Endothelial cell (in vitro differentiated cells): Measurements from ENCODE around the gene TBC1D24. TPM values are rescaled to one million over a fixed set of nuclear protein-coding genes. Genes with fewer than 3 reads are reported as not detected.
A peak's percentile ranks its signal among the peaks of the same experiment; 100 is the strongest.

Experiments used
- DNase-seq: peaks from one replicate; pipeline ENCODE4 v3.0.0; 2021; ENCODE audit warnings: low spot score
- H3K27ac Mint-ChIP-seq: one replicate; pipeline ENCODE4 v1.8.0; 2021; ENCODE audit warnings: mixed read lengths, inconsistent platforms; ENCODE audit not compliant: unreplicated experiment
- H3K27me3 Mint-ChIP-seq: one replicate; pipeline ENCODE4 v1.8.0; 2021; ENCODE audit warnings: mild to moderate bottlenecking, moderate library complexity, mixed read lengths, inconsistent platforms; ENCODE audit not compliant: unreplicated experiment
- H3K36me3 Mint-ChIP-seq: one replicate; pipeline ENCODE4 v1.8.0; 2021; ENCODE audit warnings: mild to moderate bottlenecking, low read depth, mixed read lengths, inconsistent platforms; ENCODE audit not compliant: unreplicated experiment
- H3K4me1 Mint-ChIP-seq: one replicate; pipeline ENCODE4 v1.8.0; 2021; ENCODE audit warnings: mild to moderate bottlenecking, mixed read lengths, inconsistent platforms; ENCODE audit not compliant: unreplicated experiment
- H3K4me3 Mint-ChIP-seq: one replicate; pipeline ENCODE4 v1.8.0; 2021; ENCODE audit warnings: mild to moderate bottlenecking, mixed read lengths, inconsistent platforms; ENCODE audit not compliant: unreplicated experiment
- H3K9me3 Mint-ChIP-seq: one replicate; pipeline ENCODE4 v1.8.0; 2021; ENCODE audit warnings: mixed read lengths, inconsistent platforms; ENCODE audit not compliant: unreplicated experiment
- CTCF ChIP-seq: fragments of 200-600 bp; sonication (generic); IDR thresholded peaks from one replicate; pipeline ENCODE4 v1.5.0; 2021; ENCODE audit warnings: antibody characterized with exemption; ENCODE audit not compliant: unreplicated experiment
- total RNA-seq: library from RNA; stranded (reverse); fragmentation: NEBNext Ultra II Directional; extraction: Animal tissue kit (Norgen Biotek cat#: 25700); gene quantifications from one replicate; pipeline ENCODE4 v1.2.1, GENCODE V29; 2021; ENCODE audit not compliant: unreplicated experiment

TBC1D24 gene
- total RNA-seq, 1 donor from 2014 or later, result 17.3 TPM

DNA sequence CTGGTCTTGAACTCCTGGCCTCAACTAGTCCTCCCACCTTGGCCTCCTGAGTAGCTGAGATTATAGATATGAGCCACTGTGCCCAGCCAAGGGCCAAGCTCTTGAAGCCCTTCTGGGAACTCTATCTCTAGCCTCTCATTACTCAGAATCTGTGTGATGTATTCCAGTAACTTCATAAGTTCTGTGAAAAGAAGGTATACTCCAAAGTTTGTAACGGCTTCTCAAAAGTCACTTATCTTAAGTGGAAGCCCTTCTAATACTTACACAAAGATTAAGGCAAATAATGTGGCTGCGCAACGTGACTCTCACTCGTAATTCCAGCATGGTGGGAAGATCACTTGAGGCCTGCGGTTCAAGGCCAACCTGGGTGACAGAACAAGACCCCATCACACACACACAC lies 19.7 kb downstream of the TBC1D24 start:
- Mint-ChIP-seq H3K36me3 (peaks cover 7% of the 10 kb centered on the region), H3K4me3 (no peak overlapping the region), H3K9me3 (no peaks in the 10 kb centered on the region), H3K27ac (no peak overlapping the region), H3K4me1 (no peaks in the 10 kb centered on the region), H3K27me3 (peaks cover 3% of the 10 kb centered on the region)
- TF ChIP-seq CTCF, result no peak
- DNase-seq, result no peak

GRCh38 chr16:2495041-2495440 lies 20.1 kb downstream of the TBC1D24 start:
- Mint-ChIP-seq H3K9me3 (no peaks in the 10 kb centered on the region), H3K27me3 (peaks cover 3% of the 10 kb centered on the region), H3K4me1 (no peaks in the 10 kb centered on the region), H3K27ac (no peak overlapping the region), H3K36me3 (peaks cover 7% of the 10 kb centered on the region), H3K4me3 (no peak overlapping the region)
- TF ChIP-seq CTCF, result no peak
- no peak for DNase-seq

DNA sequence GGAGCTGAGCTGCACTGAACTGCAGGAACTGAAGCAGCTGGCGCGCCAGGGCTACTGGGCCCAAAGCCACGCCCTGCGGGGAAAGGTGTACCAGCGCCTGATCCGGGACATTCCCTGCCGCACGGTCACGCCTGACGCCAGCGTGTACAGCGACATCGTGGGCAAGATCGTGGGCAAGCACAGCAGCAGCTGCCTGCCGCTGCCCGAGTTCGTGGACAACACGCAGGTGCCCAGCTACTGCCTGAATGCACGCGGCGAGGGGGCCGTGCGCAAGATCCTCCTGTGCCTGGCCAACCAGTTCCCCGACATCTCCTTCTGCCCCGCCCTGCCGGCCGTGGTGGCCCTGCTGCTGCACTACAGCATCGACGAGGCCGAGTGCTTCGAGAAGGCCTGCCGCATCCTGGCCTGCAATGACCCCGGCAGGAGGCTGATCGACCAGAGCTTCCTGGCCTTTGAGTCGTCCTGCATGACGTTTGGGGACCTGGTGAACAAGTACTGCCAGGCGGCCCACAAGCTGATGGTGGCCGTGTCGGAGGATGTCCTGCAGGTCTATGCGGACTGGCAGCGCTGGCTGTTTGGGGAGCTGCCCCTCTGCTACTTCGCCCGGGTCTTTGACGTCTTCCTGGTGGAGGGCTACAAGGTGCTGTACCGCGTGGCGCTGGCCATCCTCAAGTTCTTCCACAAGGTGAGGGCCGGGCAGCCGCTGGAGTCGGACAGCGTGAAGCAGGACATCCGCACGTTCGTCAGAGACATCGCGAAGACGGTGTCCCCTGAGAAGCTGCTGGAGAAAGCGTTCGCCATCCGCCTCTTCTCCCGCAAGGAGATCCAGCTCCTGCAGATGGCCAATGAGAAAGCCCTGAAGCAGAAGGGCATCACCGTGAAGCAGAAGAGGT lies 21.5 kb downstream of the TBC1D24 start:
- Mint-ChIP-seq H3K27ac (no peak overlapping the region), H3K27me3 (peaks cover 7% of the 10 kb centered on the region), H3K4me1 (no peaks in the 10 kb centered on the region), H3K9me3 (no peaks in the 10 kb centered on the region), H3K4me3 (no peak overlapping the region), H3K36me3 (peaks cover 7% of the 10 kb centered on the region)
- DNase-seq, result no peak
- no peak for TF ChIP-seq CTCF

DNA sequence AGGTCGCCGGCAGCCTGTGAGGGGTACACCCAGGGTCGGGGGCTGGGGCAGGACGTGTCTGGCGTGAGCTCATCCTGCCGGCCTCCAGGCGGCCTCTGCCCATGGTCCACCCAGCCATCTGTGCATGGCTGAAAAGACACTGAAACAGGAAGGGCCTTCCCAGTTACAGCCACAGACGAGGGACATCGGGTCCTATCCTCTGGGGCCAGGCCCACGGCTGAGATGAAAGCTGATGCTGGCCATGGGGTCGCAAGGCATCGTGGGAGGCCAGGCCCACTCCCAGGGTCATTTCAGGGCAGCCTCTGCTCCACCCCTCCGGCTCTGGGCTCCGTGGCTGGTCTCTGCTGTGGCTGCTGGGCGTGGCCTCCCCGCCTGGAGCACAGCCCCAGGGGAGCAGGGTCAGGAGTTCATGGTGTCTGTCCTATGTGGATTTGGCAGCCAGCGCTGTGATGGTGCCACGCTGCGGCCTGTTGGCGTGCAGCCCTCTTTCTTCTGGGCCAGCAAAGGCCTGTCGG lies 22.2 kb downstream of the TBC1D24 start:
- no peak for TF ChIP-seq CTCF
- H3K9me3 Mint-ChIP-seq, result no peaks in the 10 kb centered on the region
- H3K4me3 Mint-ChIP-seq, result peak overlapping the region; percentile 1
- no peak for DNase-seq
- H3K27ac Mint-ChIP-seq, result no peak overlapping the region
- peaks cover 7% of the 10 kb centered on the region for H3K27me3 Mint-ChIP-seq
- peaks cover 7% of the 10 kb centered on the region for H3K36me3 Mint-ChIP-seq
- no peaks in the 10 kb centered on the region for H3K4me1 Mint-ChIP-seq

DNA sequence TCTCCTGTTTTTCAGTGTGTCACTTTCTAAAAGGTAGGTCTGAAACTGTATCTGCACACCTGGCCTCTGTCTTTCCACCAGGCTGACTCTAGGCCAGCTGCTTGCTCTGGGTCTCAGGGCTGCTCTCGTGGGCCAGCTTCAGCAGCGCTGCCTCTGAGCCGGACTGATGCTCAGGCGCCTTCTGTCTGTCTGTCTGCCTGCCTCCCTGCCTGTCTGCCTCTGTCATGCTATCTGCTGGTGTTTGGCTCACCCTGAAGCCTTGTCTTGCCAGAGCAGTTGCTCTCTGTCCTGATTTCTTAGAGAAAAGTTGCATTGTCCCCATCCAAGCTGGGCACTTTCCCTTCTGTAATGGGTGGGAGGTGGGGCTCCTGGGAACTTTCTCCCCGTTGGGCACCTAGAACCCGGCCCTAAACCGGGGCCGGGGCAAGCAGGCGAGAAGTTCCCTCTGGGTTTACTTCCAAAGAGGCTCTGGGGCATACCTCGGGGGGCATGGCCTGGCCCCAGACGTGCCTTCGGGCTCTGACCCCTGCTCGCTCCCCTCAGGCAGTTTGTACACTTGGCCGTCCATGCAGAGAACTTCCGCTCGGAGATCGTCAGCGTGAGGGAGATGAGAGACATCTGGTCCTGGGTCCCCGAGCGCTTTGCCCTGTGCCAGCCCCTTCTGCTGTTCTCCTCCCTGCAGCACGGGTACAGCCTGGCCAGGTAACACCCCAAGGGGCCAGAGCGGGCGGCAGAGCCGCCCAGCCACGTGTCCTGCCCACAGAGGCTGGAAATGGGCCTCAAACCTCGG lies 23.0 kb downstream of the TBC1D24 start:
- Mint-ChIP-seq H3K4me3 (peak overlapping the region; percentile 1), H3K36me3 (peaks cover 7% of the 10 kb centered on the region)

More for the DNA sequence above, 23.0 kb downstream of the TBC1D24 start:
- DNase-seq, result no peak
- no peak for TF ChIP-seq CTCF
- H3K9me3 Mint-ChIP-seq, result no peaks in the 10 kb centered on the region
- H3K4me1 Mint-ChIP-seq, result no peaks in the 10 kb centered on the region
- H3K27me3 Mint-ChIP-seq, result peaks cover 7% of the 10 kb centered on the region
- H3K27ac Mint-ChIP-seq, result no peak overlapping the region
